ENCODE data around the gene CRACR2A. TPM values are rescaled to one million over a fixed set of nuclear protein-coding genes. Genes with fewer than 3 reads are reported as not detected.

CRACR2A gene
- total and polyA plus RNA-seq, 10 of the 15 experiments (the other 5 are each of a cell fraction or from before 2014, with no cell fraction given): 2.1 to 18.0 (median 13.2) TPM

DNA sequence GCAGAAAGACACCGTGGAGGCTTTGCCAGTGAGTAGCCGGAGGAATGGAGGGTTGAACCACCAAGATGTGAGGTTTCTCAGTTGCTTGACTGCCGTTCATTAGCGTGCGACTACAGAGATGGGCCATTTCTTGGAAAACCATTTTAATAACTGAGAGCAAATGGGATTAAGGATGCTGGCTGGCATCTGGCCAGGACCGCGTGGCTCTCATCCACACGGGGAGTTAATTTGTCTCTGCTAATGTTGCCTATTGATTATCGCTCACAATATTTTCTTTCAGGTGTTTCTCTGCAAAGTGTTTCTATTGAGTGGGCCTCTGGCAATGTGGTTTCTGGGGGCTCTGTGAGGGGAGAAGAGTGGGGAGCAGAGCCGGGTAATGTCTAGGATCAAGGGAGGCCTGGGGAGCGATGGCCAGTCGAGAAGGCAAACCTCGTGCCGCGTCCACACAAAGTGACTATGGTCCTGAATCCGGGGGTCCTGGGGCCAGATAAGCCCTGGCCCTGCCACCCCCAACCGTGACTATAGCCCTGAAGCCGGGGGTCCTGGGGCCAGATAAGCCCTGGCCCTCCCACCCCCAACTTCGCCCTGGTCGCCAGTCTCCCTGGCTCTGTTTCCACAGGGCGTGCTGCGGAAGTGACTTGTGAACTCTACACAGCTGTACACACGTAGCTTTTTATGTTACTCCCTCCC, 151.3 kb downstream of the CRACR2A start:
- ATAC-seq (no peak), DNase-seq (ENCODE audit: low read depth, low spot score) (no peak), FAIRE-seq (no peak)
- H3K4me1 ChIP-seq (ENCODE audit: control insufficient read depth, insufficient read depth, low read length): no peaks in the 10 kb centered on the region
- no peak overlapping the region for H3K9ac ChIP-seq (ENCODE audit: control insufficient read depth, insufficient read depth, low read length)
- H3K27ac ChIP-seq (ENCODE audit: control insufficient read depth, insufficient read depth): no peak overlapping the region
- H4K20me1 ChIP-seq (ENCODE audit: control insufficient read depth, insufficient read depth): no peaks in the 10 kb centered on the region; the same call in 1 of the 2 replicates
- TF ChIP-seq BHLHE40 (IDR thresholded peaks at IDR 0.05; ENCODE audit: borderline replicate concordance in 1 of 2, low read depth in 2 of 2, low read length in 1 of 2) (no peak), POU2F2 (IDR thresholded peaks at IDR 0.05; ENCODE audit: borderline replicate concordance, low read depth, low read length) (no peak), EZH2 (IDR thresholded peaks at IDR 0.05; ENCODE audit: borderline replicate concordance, control insufficient read depth, low read depth, low read length) (no peak), HSF1 (IDR thresholded peaks at IDR 0.05; ENCODE audit: low read depth, low read length) (no peak), HDAC2 (IDR thresholded peaks at IDR 0.05) (no peak), EGR1 (IDR thresholded peaks at IDR 0.05; ENCODE audit: borderline replicate concordance in 1 of 2, low read depth in 2 of 2, low read length in 2 of 2) (no peak), MXI1 (IDR thresholded peaks at IDR 0.05; ENCODE audit: low read depth, low read length) (no peak)
- TF ChIP-seq, protein P1, sequence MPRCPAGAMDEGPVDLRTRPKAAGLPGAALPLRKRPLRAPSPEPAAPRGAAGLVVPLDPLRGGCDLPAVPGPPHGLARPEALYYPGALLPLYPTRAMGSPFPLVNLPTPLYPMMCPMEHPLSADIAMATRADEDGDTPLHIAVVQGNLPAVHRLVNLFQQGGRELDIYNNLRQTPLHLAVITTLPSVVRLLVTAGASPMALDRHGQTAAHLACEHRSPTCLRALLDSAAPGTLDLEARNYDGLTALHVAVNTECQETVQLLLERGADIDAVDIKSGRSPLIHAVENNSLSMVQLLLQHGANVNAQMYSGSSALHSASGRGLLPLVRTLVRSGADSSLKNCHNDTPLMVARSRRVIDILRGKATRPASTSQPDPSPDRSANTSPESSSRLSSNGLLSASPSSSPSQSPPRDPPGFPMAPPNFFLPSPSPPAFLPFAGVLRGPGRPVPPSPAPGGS (IDR thresholded peaks at IDR 0.05; ENCODE audit: borderline replicate concordance, insufficient read depth, low read depth, low read length, poor library complexity, severe bottlenecking): no peak
- ChIA-PET CTCF (no interaction called here), POLR2A (no interaction called here), RAD21 (ENCODE audit: unreplicated experiment) (no interaction called here), SMC1A (ENCODE audit: uncharacterized antibody, unreplicated experiment) (no interaction called here)
- H3K4me2 ChIP-seq (ENCODE audit: control insufficient read depth, insufficient read depth): no peak overlapping the region
- no peaks in the 10 kb centered on the region for H3K36me3 ChIP-seq (ENCODE audit: control insufficient read depth in 2 of 2, insufficient read depth in 2 of 2, low read length in 1 of 2)
- BruUV-seq (replicated peaks): no TSS peak
- no peaks in the 10 kb centered on the region for H3K79me2 ChIP-seq (ENCODE audit: control insufficient read depth, insufficient read depth, low read length)
- intact Hi-C loops (cut with micrococcal nuclease; ENCODE audit: unreplicated experiment): no loop called here
- in situ Hi-C loops (cut with MboI): no loop called here
- H3K9me3 ChIP-seq (replicated peaks; ENCODE audit: control insufficient read depth, insufficient read depth, low read length): no peaks in the 10 kb centered on the region
- peaks cover 0 to 3% of the 10 kb centered on the region in 2 experiments; a peak in 2 of 4 replicates for H3K27me3 ChIP-seq (replicated peaks in 1 of 2; ENCODE audit: control insufficient read depth in 2 of 2, insufficient read depth in 2 of 2, low read length in 1 of 2)
- no peak overlapping the region for H3K4me3 ChIP-seq
- WGBS (ENCODE audit: insufficient coverage, insufficient replicate concordance, low lambda C conversion rate, missing lambda C conversion rate): 63% methylated on average over 21 of the region's 23 CpGs
- H2AFZ ChIP-seq (ENCODE audit: control insufficient read depth, low read depth, low read length): no peak overlapping the region

Data from GM12878 (cell line).